ENCODE data around the gene CDHR2. TPM values are rescaled to one million over a fixed set of nuclear protein-coding genes. Genes with fewer than 3 reads are reported as not detected.

The CDHR2 gene
- total and polyA plus RNA-seq, 2 of the 13 experiments (the other 11 are each of a cell fraction or from before 2014, with no cell fraction given): 17.9 to 20.9 TPM

GRCh38 chr5:176545737-176546509 is 3.2 kb upstream of the CDHR2 start (continued):
- TF ChIP-seq HBP1 (CRISPR knock-in tag; IDR thresholded peaks at IDR 0.05; ENCODE audit: low read depth) (0 out of 2 replicates have a peak, but pooled peaks have one; percentile 24), ZBTB7A (CRISPR knock-in tag; IDR thresholded peaks at IDR 0.05) (peak; percentile 71; the same call in 1 of the 2 replicates), ZNF414 (CRISPR knock-in tag; IDR thresholded peaks at IDR 0.05) (no peak), ZNF12 (CRISPR knock-in tag; IDR thresholded peaks at IDR 0.05) (0 out of 2 replicates have a peak, but pooled peaks have one; percentile 23), ZGPAT (CRISPR knock-in tag; IDR thresholded peaks at IDR 0.05) (no peak), SP5 (CRISPR knock-in tag; IDR thresholded peaks at IDR 0.05; ENCODE audit: borderline replicate concordance, low read depth) (peak; percentile 67; the same call in 1 of the 2 replicates), PITX1 (CRISPR knock-in tag; IDR thresholded peaks at IDR 0.05) (0 out of 2 replicates have a peak, but pooled peaks have one; percentile 23), TBX3 (IDR thresholded peaks at IDR 0.05; ENCODE audit: borderline replicate concordance) (0 out of 2 replicates have a peak, but pooled peaks have one; percentile 18), KDM2A (CRISPR knock-in tag; IDR thresholded peaks at IDR 0.05; ENCODE audit: borderline replicate concordance, low read depth) (peak; percentile 47; the same call in 1 of the 2 replicates), THAP11 (CRISPR knock-in tag; IDR thresholded peaks at IDR 0.05) (peak; percentile 56), GABPB1 (CRISPR knock-in tag; IDR thresholded peaks at IDR 0.05) (peak; percentile 63), ARNT2 (CRISPR knock-in tag; IDR thresholded peaks at IDR 0.05; ENCODE audit: low read depth) (0 out of 2 replicates have a peak, but pooled peaks have one; percentile 45), ARID4A (CRISPR knock-in tag; IDR thresholded peaks at IDR 0.05; ENCODE audit: borderline replicate concordance) (peak; percentile 47; the same call in 1 of the 2 replicates), MEIS1 (CRISPR knock-in tag; IDR thresholded peaks at IDR 0.05; ENCODE audit: borderline replicate concordance) (0 out of 2 replicates have a peak, but pooled peaks have one; percentile 36), FOXO4 (CRISPR knock-in tag; conservative IDR thresholded peaks at IDR 0.05) (no peak), ZNF446 (CRISPR knock-in tag; IDR thresholded peaks at IDR 0.05) (no peak), JUN (CRISPR knock-in tag; IDR thresholded peaks at IDR 0.05) (peak; percentile 45; the same call in 1 of the 2 replicates), SALL1 (CRISPR knock-in tag; IDR thresholded peaks at IDR 0.05) (peak; percentile 76), TEAD2 (CRISPR knock-in tag; IDR thresholded peaks at IDR 0.05) (no peak), FOSL2 (CRISPR knock-in tag; IDR thresholded peaks at IDR 0.05) (peak; percentile 95)

Measured in HepG2 (cell line).